Hepatocyte (in vitro differentiated cells): ENCODE results near the gene SCN4B. TPM values are rescaled to one million over a fixed set of nuclear protein-coding genes. Genes with fewer than 3 reads are reported as not detected.

Source experiments
- DNase-seq: peaks from one replicate; pipeline ENCODE4 v3.0.0-alpha.2; 2016; ENCODE audit warnings: low spot score
- H2AFZ ChIP-seq: fragments of 200-600 bp; sonication (generic); 2 replicates; pipeline ENCODE4 v1.6.0; 2016; ENCODE audit warnings: antibody characterized with exemption, mild to moderate bottlenecking
- H3K27ac ChIP-seq: fragments of 200-600 bp; sonication (generic); 2 replicates; pipeline ENCODE4 v1.5.1; 2016; ENCODE audit warnings: mild to moderate bottlenecking
- H3K27me3 ChIP-seq: fragments of 200-600 bp; sonication (generic); 2 replicates; pipeline ENCODE4 v1.6.1; 2016
- H3K36me3 ChIP-seq: fragments of 200-600 bp; sonication (generic); replicated peaks from 2 replicates; pipeline ENCODE4 v1.5.1; 2016; ENCODE audit warnings: low read depth; ENCODE audit not compliant: insufficient read depth
- H3K4me1 ChIP-seq: fragments of 200-600 bp; sonication (generic); 2 replicates; pipeline ENCODE4 v1.5.1; 2016; ENCODE audit warnings: mild to moderate bottlenecking, moderate library complexity; ENCODE audit not compliant: insufficient read depth
- H3K4me2 ChIP-seq: fragments of 200-600 bp; sonication (generic); 2 replicates; pipeline ENCODE4 v1.6.0; 2016
- H3K4me3 ChIP-seq: fragments of 200-600 bp; sonication (generic); 2 replicates; pipeline ENCODE4 v1.5.1; 2016; ENCODE audit warnings: mild to moderate bottlenecking
- H3K79me2 ChIP-seq: fragments of 200-600 bp; sonication (generic); 2 replicates; pipeline ENCODE4 v1.6.0; 2017; ENCODE audit warnings: mild to moderate bottlenecking
- H3K9me2 ChIP-seq: fragments of 200-600 bp; sonication (generic); replicated peaks from 2 replicates; pipeline ENCODE4 v1.6.0; 2017; ENCODE audit warnings: mild to moderate bottlenecking; ENCODE audit not compliant: insufficient read depth
- H3K9me3 ChIP-seq: fragments of 200-600 bp; sonication (generic); 2 replicates; pipeline ENCODE4 v1.5.1; 2016; ENCODE audit warnings: low read depth, mild to moderate bottlenecking
- H4K20me1 ChIP-seq: fragments of 200-600 bp; sonication (generic); 2 replicates; pipeline ENCODE4 v1.6.0; 2016; ENCODE audit warnings: mild to moderate bottlenecking; ENCODE audit not compliant: insufficient read depth, poor library complexity, severe bottlenecking
- EZH2 ChIP-seq: fragments of 200-600 bp; sonication (generic); IDR thresholded peaks from 2 replicates; pipeline ENCODE4 v1.6.1; 2016; ENCODE audit warnings: antibody characterized with exemption, mild to moderate bottlenecking, borderline replicate concordance
- EZH2phosphoT487 ChIP-seq: fragments of 200-600 bp; sonication (generic); IDR thresholded peaks from one replicate; pipeline ENCODE4 v1.6.1; 2018; ENCODE audit warnings: antibody characterized with exemption, mild to moderate bottlenecking, low read depth, moderate library complexity; ENCODE audit not compliant: unreplicated experiment, severe bottlenecking
- WGBS: methylation state at CpG from one replicate; pipeline ENCODE4 v1.1.6; 2016; ENCODE audit warnings: low lambda C conversion rate; ENCODE audit errors: missing lambda C conversion rate; 5-methylcytosine and 5-hydroxymethylcytosine counted together
- polyA plus RNA-seq: library from polyadenylated mRNA; unstranded; fragments of >200 nt; fragmentation: Nextera tagmentation; extraction: Ambion mirVana; gene quantifications from 2 replicates; pipeline ENCODE4 v1.2.1, GENCODE V29; 2016
- total RNA-seq: library from RNA; depleted of rRNA; stranded (reverse); fragments of >200 nt; gene quantifications from 2 replicates; pipeline ENCODE4 v1.2.3, GENCODE V29; 2014
- TF ChIP-seq, protein P1 (sequence below): fragments of 200-600 bp; sonication (generic); IDR thresholded peaks from 2 replicates; pipeline ENCODE4 v1.5.1; 2016; ENCODE audit warnings: antibody characterized with exemption, mild to moderate bottlenecking; ENCODE audit not compliant: poor library complexity

SCN4B gene
- total and polyA plus RNA-seq, 2 experiments from 2014 or later: 0.57 to 1.1 TPM

DNA sequence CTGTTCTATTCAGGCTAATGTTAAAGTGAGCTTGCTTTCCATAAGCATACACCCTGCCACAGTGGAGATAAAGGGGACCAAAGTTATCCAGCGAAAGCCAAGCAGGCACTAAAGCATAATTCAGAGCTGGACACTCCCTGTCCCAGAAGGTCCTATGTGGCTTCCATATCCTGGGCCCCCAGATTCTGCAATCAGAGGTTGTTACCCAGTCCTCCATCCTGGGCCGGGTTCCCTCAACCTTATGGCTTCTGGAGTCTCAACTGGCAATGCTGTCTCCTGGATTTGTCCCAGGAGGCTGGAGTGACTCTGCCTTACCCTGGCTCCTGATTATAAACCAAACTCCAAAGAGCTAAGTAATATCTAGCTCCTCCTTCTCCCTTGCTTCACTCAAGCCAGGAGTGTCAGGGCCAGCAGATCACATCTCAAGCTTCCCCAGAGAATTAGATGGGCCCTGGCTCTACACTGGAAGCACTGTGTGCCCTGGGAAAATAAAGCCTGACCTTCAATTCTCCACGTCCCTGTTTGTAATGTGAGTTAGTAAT, 51.9 kb downstream of the SCN4B start:
- H3K36me3 ChIP-seq: no peaks in the 10 kb centered on the region
- no peak overlapping the region for H3K4me2 ChIP-seq
- WGBS: 71% methylated on average over 3 of the region's 3 CpGs
- TF ChIP-seq EZH2: no peak
- TF ChIP-seq EZH2phosphoT487: no peak
- TF ChIP-seq, protein P1, sequence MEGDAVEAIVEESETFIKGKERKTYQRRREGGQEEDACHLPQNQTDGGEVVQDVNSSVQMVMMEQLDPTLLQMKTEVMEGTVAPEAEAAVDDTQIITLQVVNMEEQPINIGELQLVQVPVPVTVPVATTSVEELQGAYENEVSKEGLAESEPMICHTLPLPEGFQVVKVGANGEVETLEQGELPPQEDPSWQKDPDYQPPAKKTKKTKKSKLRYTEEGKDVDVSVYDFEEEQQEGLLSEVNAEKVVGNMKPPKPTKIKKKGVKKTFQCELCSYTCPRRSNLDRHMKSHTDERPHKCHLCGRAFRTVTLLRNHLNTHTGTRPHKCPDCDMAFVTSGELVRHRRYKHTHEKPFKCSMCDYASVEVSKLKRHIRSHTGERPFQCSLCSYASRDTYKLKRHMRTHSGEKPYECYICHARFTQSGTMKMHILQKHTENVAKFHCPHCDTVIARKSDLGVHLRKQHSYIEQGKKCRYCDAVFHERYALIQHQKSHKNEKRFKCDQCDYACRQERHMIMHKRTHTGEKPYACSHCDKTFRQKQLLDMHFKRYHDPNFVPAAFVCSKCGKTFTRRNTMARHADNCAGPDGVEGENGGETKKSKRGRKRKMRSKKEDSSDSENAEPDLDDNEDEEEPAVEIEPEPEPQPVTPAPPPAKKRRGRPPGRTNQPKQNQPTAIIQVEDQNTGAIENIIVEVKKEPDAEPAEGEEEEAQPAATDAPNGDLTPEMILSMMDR: no peak
- H3K79me2 ChIP-seq: no peaks in the 10 kb centered on the region
- no peaks in the 10 kb centered on the region for H4K20me1 ChIP-seq
- H3K27me3 ChIP-seq: no peaks in the 10 kb centered on the region
- no peak overlapping the region for H2AFZ ChIP-seq
- H3K9me3 ChIP-seq: no peaks in the 10 kb centered on the region
- no peaks in the 10 kb centered on the region for H3K9me2 ChIP-seq
- DNase-seq: no peak
- peaks cover 2% of the 10 kb centered on the region for H3K4me1 ChIP-seq
- no peak overlapping the region for H3K27ac ChIP-seq
- H3K4me3 ChIP-seq: no peak overlapping the region

DNA sequence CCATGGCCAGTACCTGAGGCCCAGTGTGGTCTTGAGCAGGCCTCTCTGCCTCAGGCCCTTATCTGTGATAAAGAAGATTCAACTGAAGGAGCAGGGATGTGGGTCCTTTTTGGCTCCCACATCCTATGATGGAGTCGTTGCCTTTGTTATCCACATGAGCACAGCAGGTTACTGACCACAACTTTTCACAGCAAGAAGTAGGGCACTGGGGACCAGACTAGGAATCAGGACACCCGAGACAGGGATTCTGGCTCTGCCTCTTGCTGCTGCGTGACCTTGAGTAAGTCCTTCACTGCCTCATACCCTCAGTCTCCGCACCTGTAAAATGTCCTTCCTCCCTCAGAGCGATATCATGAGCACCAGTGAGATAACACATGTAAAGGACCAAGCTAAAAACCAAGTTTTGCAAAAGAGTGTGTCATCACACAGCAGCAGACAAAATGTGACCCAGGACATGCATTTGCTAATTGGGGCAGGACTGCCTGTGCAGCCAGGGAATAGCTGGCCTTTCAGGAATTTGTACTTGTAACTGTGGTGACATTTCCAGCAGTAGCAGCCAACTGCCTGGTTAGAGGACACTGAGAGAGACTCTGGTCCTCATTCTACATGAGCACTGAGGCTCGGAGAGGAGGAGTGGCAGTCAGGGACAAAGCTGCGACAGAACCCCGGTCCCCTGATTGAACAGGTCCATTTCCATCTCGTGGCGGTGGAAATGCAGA, 52.6 kb downstream of the SCN4B start:
- Histone ChIP-seq H3K27me3 (no peaks in the 10 kb centered on the region), H3K4me2 (no peak overlapping the region), H3K9me3 (no peaks in the 10 kb centered on the region), H3K4me1 (peaks cover 7% of the 10 kb centered on the region), H4K20me1 (no peaks in the 10 kb centered on the region), H2AFZ (no peak overlapping the region), H3K27ac (no peak overlapping the region), H3K9me2 (no peaks in the 10 kb centered on the region), H3K79me2 (no peaks in the 10 kb centered on the region), H3K36me3 (no peaks in the 10 kb centered on the region), H3K4me3 (no peak overlapping the region)
- TF ChIP-seq EZH2 (no peak), EZH2phosphoT487 (no peak)
- TF ChIP-seq, protein P1: no peak
- WGBS: 86% methylated on average over 10 of the region's 10 CpGs
- no peak for DNase-seq

DNA sequence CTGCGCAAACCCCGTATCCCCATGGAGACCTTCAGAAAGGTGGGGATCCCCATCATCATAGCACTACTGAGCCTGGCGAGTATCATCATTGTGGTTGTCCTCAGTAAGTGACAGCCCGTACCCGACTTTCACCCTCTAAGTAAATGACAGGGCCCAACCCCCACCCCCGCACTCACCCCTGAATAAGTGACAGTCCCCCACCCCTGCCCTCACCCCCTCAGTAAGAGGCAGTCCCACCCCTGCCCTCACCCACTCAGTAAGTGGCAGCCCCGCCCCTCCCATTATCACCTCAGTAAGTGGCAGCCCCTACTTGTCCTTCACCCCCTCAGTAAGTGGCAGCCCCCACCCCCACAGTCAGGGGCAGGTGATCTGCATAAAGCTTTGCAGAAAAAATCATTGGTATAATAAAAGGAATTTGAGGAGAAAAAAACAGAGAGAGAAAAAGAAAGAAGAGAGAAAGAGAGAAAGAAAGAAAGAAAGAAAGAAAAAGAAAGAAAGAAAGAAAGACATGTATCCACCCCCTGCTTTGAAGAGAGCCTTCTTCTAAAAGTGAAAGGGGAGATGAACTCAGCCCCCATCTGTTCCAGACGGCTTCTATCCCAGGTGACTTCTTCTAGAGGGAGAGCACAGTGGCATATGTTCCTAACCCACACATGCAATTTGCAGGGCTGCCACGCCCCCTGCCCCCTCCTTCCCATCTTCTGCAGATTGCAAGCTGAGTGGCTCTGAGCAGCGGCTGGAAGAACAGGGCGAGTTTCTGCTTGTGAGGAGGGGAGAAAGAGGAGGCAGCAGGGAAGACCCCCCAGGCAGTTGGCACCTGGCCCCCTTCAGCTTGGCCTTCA, 53.4 kb downstream of the SCN4B start:
- no peaks in the 10 kb centered on the region for H4K20me1 ChIP-seq
- peaks cover 7% of the 10 kb centered on the region for H3K4me1 ChIP-seq
- DNase-seq: no peak
- H3K4me2 ChIP-seq: no peak overlapping the region
- no peaks in the 10 kb centered on the region for H3K36me3 ChIP-seq
- 70% methylated on average over 11 of the region's 11 CpGs for WGBS
- H3K79me2 ChIP-seq: no peaks in the 10 kb centered on the region
- H2AFZ ChIP-seq: no peak overlapping the region
- no peaks in the 10 kb centered on the region for H3K9me3 ChIP-seq
- no peak overlapping the region for H3K27ac ChIP-seq
- H3K4me3 ChIP-seq: no peak overlapping the region
- TF ChIP-seq, protein P1: no peak
- TF ChIP-seq EZH2phosphoT487 (no peak), EZH2 (no peak)
- no peaks in the 10 kb centered on the region for H3K9me2 ChIP-seq
- no peaks in the 10 kb centered on the region for H3K27me3 ChIP-seq
